Type B pancreatic cell (in vitro differentiated cells): ENCODE data around the gene EIF4ENIF1. TPM values are rescaled to one million over a fixed set of nuclear protein-coding genes. Genes with fewer than 3 reads are reported as not detected.
"Not testable (repeated sequence)": the region's sequence is repeated elsewhere in the genome, so short reads cannot be mapped to it uniquely, and the experiment has no call there.

ENCODE experiments used
- DNase-seq: peaks from one replicate; pipeline ENCODE4 v3.0.0; 2021; ENCODE audit warnings: mixed read lengths; ENCODE audit not compliant: unreplicated experiment; ENCODE audit errors: extremely low spot score
- H3K27ac Mint-ChIP-seq: 2 replicates; pipeline ENCODE4 v1.8.0; 2021; ENCODE audit warnings: mild to moderate bottlenecking, mixed read lengths
- H3K27me3 Mint-ChIP-seq: 2 replicates; pipeline ENCODE4 v1.8.0; 2021; ENCODE audit warnings: mixed read lengths
- H3K36me3 Mint-ChIP-seq: 2 replicates; pipeline ENCODE4 v1.8.0; 2021; ENCODE audit warnings: mixed read lengths
- H3K4me1 Mint-ChIP-seq: one replicate; pipeline ENCODE4 v1.8.0; 2021; ENCODE audit warnings: mixed read lengths; ENCODE audit not compliant: unreplicated experiment
- H3K4me3 Mint-ChIP-seq: 2 replicates; pipeline ENCODE4 v1.8.0; 2021; ENCODE audit warnings: mild to moderate bottlenecking, mixed read lengths
- H3K9me3 Mint-ChIP-seq: 2 replicates; pipeline ENCODE4 v1.8.0; 2021; ENCODE audit warnings: mixed read lengths
- total RNA-seq: library from RNA; stranded (reverse); gene quantifications from 2 replicates; pipeline ENCODE4 v1.2.1, GENCODE V29; 2021; ENCODE audit warnings: low replicate concordance
- TF ChIP-seq, protein P1 (sequence below): fragments of 200-600 bp; sonication (generic); conservative IDR thresholded peaks from 2 replicates; pipeline ENCODE4 v1.5.0; 2021; ENCODE audit warnings: antibody characterized with exemption, mild to moderate bottlenecking

EIF4ENIF1 gene
- total RNA-seq, 1 donor from 2014 or later, result 42.6 TPM

DNA sequence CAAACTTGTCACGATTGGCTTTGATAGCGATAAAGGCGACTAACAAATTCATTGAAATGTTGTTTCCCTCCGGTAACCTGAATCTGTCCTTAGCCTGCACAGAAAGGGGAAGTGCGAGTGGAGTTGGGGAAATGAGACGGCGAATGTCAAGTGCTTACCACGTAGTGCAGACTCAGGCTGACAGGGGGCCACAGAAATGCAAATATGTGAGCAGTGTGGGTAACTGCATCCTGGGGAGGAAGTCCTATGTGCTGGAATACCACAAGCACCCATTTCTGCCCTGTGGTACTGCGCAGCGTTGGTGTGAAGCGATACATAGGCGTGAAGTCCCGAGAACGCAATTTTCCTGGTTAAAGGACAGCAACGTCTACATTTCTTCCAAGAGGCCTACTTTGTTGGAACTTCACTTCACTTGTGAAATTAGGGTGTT lies 869 bp upstream of the EIF4ENIF1 start:
- peak overlapping the region; percentile 92 for H3K4me3 Mint-ChIP-seq
- H3K9me3 Mint-ChIP-seq, result no peaks in the 10 kb centered on the region
- TF ChIP-seq, protein P1, sequence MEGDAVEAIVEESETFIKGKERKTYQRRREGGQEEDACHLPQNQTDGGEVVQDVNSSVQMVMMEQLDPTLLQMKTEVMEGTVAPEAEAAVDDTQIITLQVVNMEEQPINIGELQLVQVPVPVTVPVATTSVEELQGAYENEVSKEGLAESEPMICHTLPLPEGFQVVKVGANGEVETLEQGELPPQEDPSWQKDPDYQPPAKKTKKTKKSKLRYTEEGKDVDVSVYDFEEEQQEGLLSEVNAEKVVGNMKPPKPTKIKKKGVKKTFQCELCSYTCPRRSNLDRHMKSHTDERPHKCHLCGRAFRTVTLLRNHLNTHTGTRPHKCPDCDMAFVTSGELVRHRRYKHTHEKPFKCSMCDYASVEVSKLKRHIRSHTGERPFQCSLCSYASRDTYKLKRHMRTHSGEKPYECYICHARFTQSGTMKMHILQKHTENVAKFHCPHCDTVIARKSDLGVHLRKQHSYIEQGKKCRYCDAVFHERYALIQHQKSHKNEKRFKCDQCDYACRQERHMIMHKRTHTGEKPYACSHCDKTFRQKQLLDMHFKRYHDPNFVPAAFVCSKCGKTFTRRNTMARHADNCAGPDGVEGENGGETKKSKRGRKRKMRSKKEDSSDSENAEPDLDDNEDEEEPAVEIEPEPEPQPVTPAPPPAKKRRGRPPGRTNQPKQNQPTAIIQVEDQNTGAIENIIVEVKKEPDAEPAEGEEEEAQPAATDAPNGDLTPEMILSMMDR, result no peak
- no peaks in the 10 kb centered on the region for H3K36me3 Mint-ChIP-seq
- H3K4me1 Mint-ChIP-seq, result peaks cover 21% of the 10 kb centered on the region
- no peak for DNase-seq
- no peaks in the 10 kb centered on the region for H3K27me3 Mint-ChIP-seq
- peak overlapping the region; percentile 97 for H3K27ac Mint-ChIP-seq

DNA sequence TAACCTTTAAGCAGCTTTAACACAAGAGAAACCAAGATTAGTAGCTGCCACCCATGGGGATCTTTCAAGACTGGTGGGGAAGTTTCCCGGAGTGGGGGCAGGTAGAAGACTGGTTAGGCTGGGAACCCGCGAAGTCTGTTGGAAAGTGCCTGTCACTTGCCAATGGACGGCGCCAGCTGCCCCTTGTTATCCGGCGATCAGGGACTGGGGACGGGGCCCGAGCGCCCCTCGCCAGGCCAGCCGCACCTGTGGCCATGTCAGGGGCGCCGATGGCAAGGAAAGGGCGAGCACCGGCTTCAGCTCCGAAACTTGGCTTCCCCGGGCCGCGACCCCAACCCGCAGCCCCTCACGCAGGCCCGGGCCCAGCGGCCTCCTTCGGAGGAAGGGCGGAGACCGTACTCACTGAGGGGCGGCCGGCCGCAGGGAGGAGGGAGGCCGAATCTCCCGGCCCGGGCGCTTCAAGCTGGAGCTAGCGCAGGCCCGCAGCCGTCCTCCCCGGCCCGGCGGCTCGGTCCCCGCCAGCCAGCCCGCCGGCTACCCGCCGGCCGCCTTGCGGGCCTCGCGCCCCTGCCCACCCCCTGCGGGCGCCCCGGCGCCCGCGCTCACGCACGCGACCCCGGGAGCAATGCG lies 539 bp downstream of the EIF4ENIF1 start:
- peak overlapping the region; percentile 88 for H3K4me3 Mint-ChIP-seq
- DNase-seq, result peak; percentile 77
- H3K27me3 Mint-ChIP-seq, result no peaks in the 10 kb centered on the region
- H3K4me1 Mint-ChIP-seq, result peaks cover 21% of the 10 kb centered on the region
- TF ChIP-seq, protein P1, result no peak
- H3K27ac Mint-ChIP-seq, result peak overlapping the region; percentile 83
- no peaks in the 10 kb centered on the region for H3K9me3 Mint-ChIP-seq
- peaks cover 8% of the 10 kb centered on the region for H3K36me3 Mint-ChIP-seq

DNA sequence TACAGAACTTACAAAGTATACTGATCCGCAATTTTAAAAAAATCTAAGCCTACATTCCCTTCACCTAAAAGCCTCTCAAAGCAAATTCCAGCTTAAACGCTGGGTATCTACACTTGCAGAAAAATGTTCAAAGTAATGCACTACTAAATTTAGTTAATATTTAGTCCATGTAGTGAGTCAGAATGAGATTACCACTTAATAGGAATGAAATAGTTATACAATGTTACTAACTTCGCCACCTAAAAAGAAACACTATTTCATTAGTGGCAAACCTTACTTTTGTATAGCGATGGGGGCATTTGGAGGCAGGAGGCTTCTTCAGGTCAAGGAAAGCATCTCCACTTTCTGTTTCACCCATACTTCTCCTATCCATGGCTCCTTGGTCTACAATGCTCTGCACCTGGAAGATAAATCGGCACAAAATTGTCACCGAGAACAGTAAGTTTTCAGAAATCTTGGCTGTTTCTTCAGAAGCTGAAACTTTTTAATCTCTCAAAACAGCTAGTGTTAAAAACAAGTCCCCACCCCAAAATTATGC lies 1.2 kb downstream of the EIF4ENIF1 start:
- H3K27ac Mint-ChIP-seq, result peak overlapping the region; percentile 83
- H3K4me1 Mint-ChIP-seq, result peaks cover 21% of the 10 kb centered on the region
- TF ChIP-seq, protein P1, result no peak
- H3K9me3 Mint-ChIP-seq, result no peaks in the 10 kb centered on the region
- no peak for DNase-seq
- peak overlapping the region; percentile 88 for H3K4me3 Mint-ChIP-seq
- H3K36me3 Mint-ChIP-seq, result peaks cover 10% of the 10 kb centered on the region
- H3K27me3 Mint-ChIP-seq, result no peaks in the 10 kb centered on the region

DNA sequence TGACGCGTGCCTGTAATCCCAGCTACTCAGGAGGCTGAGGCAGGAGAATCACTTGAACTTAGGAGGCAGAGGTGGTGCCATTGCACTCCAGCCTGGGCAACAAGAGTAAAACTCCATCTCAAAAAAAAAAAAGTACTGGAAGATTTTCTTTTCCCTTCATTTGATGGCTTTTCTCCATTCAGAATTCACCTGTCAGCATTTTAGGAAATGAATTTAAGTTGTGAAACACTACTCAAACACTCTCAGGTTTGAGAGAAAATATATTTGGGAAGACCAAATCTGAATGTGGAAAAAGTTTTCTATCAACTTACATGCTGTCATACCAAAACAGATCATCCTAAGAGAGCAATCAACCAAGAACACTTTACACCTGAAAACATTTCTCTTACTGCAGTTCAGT lies 2.7 kb downstream of the EIF4ENIF1 start:
- no peak for DNase-seq
- H3K4me3 Mint-ChIP-seq, result peak overlapping the region; percentile 70
- no peak overlapping the region for H3K27ac Mint-ChIP-seq
- no peaks in the 10 kb centered on the region for H3K27me3 Mint-ChIP-seq
- H3K4me1 Mint-ChIP-seq, result peaks cover 21% of the 10 kb centered on the region
- H3K9me3 Mint-ChIP-seq, result no peaks in the 10 kb centered on the region
- H3K36me3 Mint-ChIP-seq, result peaks cover 14% of the 10 kb centered on the region
- TF ChIP-seq, protein P1, result no peak

DNA sequence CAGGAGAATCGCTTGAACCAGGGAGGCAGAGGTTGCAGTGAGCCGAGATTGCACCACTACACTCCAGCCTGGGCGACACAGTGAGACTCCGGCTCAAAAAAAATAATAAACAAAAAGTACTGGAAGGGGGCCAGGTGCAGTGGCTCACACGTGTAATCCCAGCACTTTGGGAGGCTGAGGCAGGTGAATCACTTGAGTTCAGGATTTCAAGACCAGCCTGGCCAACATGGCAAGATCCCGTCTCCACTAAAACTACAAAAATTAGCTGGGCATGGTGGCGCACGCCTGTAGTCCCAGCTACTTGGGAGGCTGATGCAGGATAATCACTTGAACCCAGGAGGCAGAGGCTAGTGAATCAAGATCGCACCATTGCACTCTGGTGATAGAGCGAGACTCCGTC lies 3.3 kb downstream of the EIF4ENIF1 start:
- H3K27me3 Mint-ChIP-seq, H3K9me3 Mint-ChIP-seq, H3K27ac Mint-ChIP-seq, H3K4me3 Mint-ChIP-seq, DNase-seq: not testable (repeated sequence)
- H3K4me1 Mint-ChIP-seq, result peaks cover 20% of the 10 kb centered on the region
- H3K36me3 Mint-ChIP-seq, result peaks cover 19% of the 10 kb centered on the region

DNA sequence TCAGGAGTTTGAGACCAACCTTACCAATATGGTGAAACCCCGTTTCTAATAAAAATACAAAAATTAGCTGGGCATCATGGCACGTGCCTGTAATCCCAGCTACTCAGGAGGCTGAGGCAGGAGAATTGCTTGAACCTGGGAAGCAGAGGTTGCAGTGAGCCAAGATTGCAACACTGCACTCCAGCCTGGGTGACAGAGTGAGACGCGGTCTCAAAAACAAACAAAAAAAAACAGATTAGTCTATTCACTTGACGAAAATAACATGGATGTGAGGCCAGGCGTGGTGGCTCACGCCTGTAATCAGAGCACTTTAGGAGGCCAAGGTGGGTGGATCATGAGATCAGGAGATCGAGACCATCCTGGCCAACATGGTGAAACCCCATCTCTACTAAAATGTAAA lies 7.2 kb downstream of the EIF4ENIF1 start:
- H3K27me3 Mint-ChIP-seq, DNase-seq, H3K27ac Mint-ChIP-seq, H3K9me3 Mint-ChIP-seq, H3K4me1 Mint-ChIP-seq, H3K4me3 Mint-ChIP-seq: not testable (repeated sequence)
- H3K36me3 Mint-ChIP-seq, result peaks cover 23% of the 10 kb centered on the region
